Nephron (organoid): ENCODE measurements around the gene XNDC1N.
A peak's percentile ranks its signal among the peaks of the same experiment; 100 is the strongest.

Source experiments
- H3K27ac Mint-ChIP-seq, 3 experiments: 2 replicates each; pipeline ENCODE4 v1.8.0; 2020; ENCODE audit warnings: mixed read lengths in 3 of 3, mild to moderate bottlenecking in 2 of 3, moderate library complexity in 1 of 3
- H3K27me3 Mint-ChIP-seq: 2 replicates; pipeline ENCODE4 v1.8.0; 2021; ENCODE audit warnings: low read depth, mild to moderate bottlenecking, moderate library complexity, mixed read lengths
- H3K36me3 Mint-ChIP-seq: 2 replicates; pipeline ENCODE4 v1.8.0; 2020; ENCODE audit warnings: low read depth, mixed read lengths
- H3K4me1 Mint-ChIP-seq: 2 replicates; pipeline ENCODE4 v1.8.0; 2020; ENCODE audit warnings: mixed read lengths
- H3K4me3 Mint-ChIP-seq, 3 experiments: 2 replicates each; pipeline ENCODE4 v1.8.0; 2020; ENCODE audit warnings: mild to moderate bottlenecking in 3 of 3, mixed read lengths in 3 of 3, moderate library complexity in 2 of 3
- H3K9me3 Mint-ChIP-seq: 2 replicates; pipeline ENCODE4 v1.8.0; 2020; ENCODE audit warnings: mixed read lengths
- TF ChIP-seq, protein P1 (sequence below), 3 experiments: fragments of 200-600 bp; sonication (generic); IDR thresholded peaks; one replicate each; pipeline ENCODE4 v1.5.0; 2021; ENCODE audit warnings: antibody characterized with exemption in 3 of 3; ENCODE audit not compliant: unreplicated experiment in 3 of 3

XNDC1N gene

DNA sequence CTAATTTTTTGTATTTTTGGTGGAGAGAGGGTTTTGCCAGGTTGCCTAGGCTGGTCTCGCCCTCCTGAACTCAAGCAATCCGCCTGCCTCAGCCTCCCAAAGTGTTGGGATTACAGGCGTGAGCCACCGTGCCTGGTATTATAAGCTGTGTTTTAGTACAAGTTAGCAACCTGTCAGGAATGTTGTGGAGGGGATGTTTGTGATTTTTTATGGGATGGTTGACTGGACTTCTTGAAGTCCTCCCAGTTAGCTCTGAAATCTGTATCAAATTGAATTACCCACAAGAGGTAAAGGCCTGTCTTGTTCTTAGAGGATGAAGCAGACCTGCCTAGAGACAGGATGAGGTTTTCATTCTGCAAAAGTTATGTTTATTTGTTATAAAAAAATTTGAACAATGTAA is 36.2 kb upstream of the XNDC1N start:
- no peak overlapping the region for H3K27ac Mint-ChIP-seq

GRCh38 chr11:71963468-71963867 is 35.1 kb upstream of the XNDC1N start:
- Mint-ChIP-seq H3K27ac (no peak overlapping the region), H3K4me3 (no peak overlapping the region), H3K4me1 (no peaks in the 10 kb centered on the region), H3K9me3 (peaks cover 5% of the 10 kb centered on the region), H3K36me3 (peaks cover 44% of the 10 kb centered on the region), H3K27me3 (no peaks in the 10 kb centered on the region)
- TF ChIP-seq, protein P1, sequence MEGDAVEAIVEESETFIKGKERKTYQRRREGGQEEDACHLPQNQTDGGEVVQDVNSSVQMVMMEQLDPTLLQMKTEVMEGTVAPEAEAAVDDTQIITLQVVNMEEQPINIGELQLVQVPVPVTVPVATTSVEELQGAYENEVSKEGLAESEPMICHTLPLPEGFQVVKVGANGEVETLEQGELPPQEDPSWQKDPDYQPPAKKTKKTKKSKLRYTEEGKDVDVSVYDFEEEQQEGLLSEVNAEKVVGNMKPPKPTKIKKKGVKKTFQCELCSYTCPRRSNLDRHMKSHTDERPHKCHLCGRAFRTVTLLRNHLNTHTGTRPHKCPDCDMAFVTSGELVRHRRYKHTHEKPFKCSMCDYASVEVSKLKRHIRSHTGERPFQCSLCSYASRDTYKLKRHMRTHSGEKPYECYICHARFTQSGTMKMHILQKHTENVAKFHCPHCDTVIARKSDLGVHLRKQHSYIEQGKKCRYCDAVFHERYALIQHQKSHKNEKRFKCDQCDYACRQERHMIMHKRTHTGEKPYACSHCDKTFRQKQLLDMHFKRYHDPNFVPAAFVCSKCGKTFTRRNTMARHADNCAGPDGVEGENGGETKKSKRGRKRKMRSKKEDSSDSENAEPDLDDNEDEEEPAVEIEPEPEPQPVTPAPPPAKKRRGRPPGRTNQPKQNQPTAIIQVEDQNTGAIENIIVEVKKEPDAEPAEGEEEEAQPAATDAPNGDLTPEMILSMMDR (IDR thresholded peaks at IDR 0.05; ENCODE audit: unreplicated experiment in 3 of 3), result no peak

More for the DNA sequence above, 36.2 kb upstream of the XNDC1N start:
- Mint-ChIP-seq H3K36me3 (peaks cover 46% of the 10 kb centered on the region), H3K9me3 (peaks cover 5% of the 10 kb centered on the region), H3K27me3 (no peaks in the 10 kb centered on the region), H3K4me1 (no peaks in the 10 kb centered on the region), H3K4me3 (no peak overlapping the region)
- TF ChIP-seq, protein P1 (IDR thresholded peaks at IDR 0.05; ENCODE audit: unreplicated experiment in 3 of 3), result no peak

GRCh38 chr11:71962428-71963038 is 34.1 kb upstream of the XNDC1N start:
- TF ChIP-seq, protein P1 (IDR thresholded peaks at IDR 0.05; ENCODE audit: unreplicated experiment in 3 of 3), result no peak
- no peaks in the 10 kb centered on the region for H3K4me1 Mint-ChIP-seq

DNA sequence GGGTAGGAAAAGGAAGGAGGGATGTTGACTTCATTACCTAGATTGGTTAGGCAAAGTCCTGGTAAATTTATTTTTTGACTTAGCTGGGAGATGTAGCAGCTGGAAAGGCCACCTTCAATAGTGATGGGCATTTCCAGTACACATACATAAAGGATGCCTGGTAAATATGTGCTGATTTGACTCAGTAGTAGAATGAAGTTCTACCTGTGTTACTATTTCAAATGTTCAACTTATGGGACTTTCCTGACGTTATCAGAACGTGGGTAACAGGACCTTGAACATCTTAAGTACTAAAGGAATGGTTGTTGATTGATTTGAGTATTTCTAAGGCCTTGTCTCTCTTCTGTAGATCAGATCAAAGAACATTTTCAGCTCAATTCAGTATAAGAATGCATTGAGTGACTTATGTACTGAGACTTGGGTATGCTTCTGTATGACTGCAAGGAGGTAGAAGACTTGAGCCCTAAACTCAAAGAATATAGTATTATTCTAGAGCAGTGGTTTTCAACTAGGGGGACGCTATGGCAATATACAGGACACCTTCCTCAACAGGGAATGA is 27.6 kb upstream of the XNDC1N start:
- TF ChIP-seq, protein P1 (IDR thresholded peaks at IDR 0.05; ENCODE audit: unreplicated experiment in 3 of 3), result no peak
- Mint-ChIP-seq H3K27ac (no peak overlapping the region), H3K9me3 (peaks cover 4% of the 10 kb centered on the region), H3K36me3 (peaks cover 8% of the 10 kb centered on the region), H3K27me3 (no peaks in the 10 kb centered on the region), H3K4me1 (no peaks in the 10 kb centered on the region), H3K4me3 (no peak overlapping the region)

More at GRCh38 chr11:71962428-71963038, 34.1 kb upstream of the XNDC1N start:
- no peak overlapping the region for H3K4me3 Mint-ChIP-seq
- H3K27ac Mint-ChIP-seq, result peak overlapping the region in 1 of 3 experiments; percentile 68
- H3K36me3 Mint-ChIP-seq, result peaks cover 35% of the 10 kb centered on the region
- H3K27me3 Mint-ChIP-seq, result no peaks in the 10 kb centered on the region
- H3K9me3 Mint-ChIP-seq, result peaks cover 5% of the 10 kb centered on the region

DNA sequence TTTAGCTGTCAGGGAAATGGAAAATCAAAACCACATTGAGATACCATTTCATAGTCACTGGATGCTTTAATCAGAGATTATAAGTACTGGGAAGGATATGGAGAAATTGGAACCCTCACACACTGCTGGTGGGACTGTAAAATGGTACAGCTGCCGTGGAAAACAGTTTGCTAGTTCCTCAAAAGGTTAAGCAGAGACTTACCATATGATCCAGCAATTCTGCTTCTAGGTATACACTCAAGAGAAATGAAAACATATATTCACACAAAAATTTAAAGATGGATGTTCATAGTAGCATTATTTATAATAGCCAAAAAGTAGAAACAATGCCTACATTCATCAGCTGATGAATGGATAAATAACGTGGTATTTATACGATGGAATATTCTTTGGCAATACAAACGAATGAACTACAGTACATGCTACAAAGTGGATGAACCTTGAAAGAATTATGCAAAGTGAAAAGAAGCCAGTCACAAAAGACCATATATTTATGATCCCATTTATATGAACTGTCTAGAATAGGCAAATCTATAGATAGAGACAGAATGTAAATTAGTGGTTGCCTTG is 23.4 kb upstream of the XNDC1N start:
- peaks cover 19% of the 10 kb centered on the region for H3K4me1 Mint-ChIP-seq
- H3K4me3 Mint-ChIP-seq, result no peak overlapping the region
- no peaks in the 10 kb centered on the region for H3K9me3 Mint-ChIP-seq
- TF ChIP-seq, protein P1 (IDR thresholded peaks at IDR 0.05; ENCODE audit: unreplicated experiment in 3 of 3), result no peak
- no peak overlapping the region for H3K27ac Mint-ChIP-seq
- H3K27me3 Mint-ChIP-seq, result no peaks in the 10 kb centered on the region
- no peaks in the 10 kb centered on the region for H3K36me3 Mint-ChIP-seq
